Cardiac muscle cell (in vitro differentiated cells and primary cell): ENCODE results near the gene BRAT1. TPM values are rescaled to one million over a fixed set of nuclear protein-coding genes. Genes with fewer than 3 reads are reported as not detected.
A peak's percentile ranks its signal among the peaks of the same experiment; 100 is the strongest.

Source experiments
- DNase-seq, 2 donors: peaks; one replicate each; pipeline versions ENCODE4 v3.0.0 to v3.0.0-alpha.2; 2010 to 2017; ENCODE audit warnings: low read depth in 1 of 2, low spot score in 1 of 2
- H3K27ac ChIP-seq: fragments of 200-600 bp; sonication (generic); 2 replicates; pipeline ENCODE4 v1.5.1; 2016
- H3K27me3 ChIP-seq: fragments of 200-600 bp; sonication (generic); 2 replicates; pipeline ENCODE4 v1.6.0; 2016; ENCODE audit warnings: control low read depth
- H3K36me3 ChIP-seq: fragments of 200-600 bp; sonication (generic); 2 replicates; pipeline ENCODE4 v1.5.1; 2016; ENCODE audit warnings: control low read depth
- H3K4me1 ChIP-seq: fragments of 200-600 bp; sonication (generic); 2 replicates; pipeline ENCODE4 v1.8.1; 2017; ENCODE audit warnings: low read depth, mild to moderate bottlenecking, mixed run types
- H3K4me3 ChIP-seq: fragments of 200-600 bp; sonication (generic); 2 replicates; pipeline ENCODE4 v1.5.1; 2016; ENCODE audit warnings: mild to moderate bottlenecking
- H3K9me3 ChIP-seq: fragments of 200-600 bp; sonication (generic); 2 replicates; pipeline ENCODE4 v1.5.1; 2017; ENCODE audit warnings: low read depth, mild to moderate bottlenecking, control low read depth
- CTCF ChIP-seq: IDR thresholded peaks from 2 replicates; pipeline ENCODE4 v1.5.1; 2012; ENCODE audit warnings: low read depth, mild to moderate bottlenecking, low read length
- polyA plus RNA-seq: library from polyadenylated mRNA; unstranded; fragments of >200 nt; fragmentation: Nextera tagmentation; extraction: Ambion mirVana; gene quantifications from 2 replicates; pipeline ENCODE4 v1.2.1, GENCODE V29; 2016
- total RNA-seq: library from RNA; depleted of rRNA; stranded (reverse); fragments of >200 nt; gene quantifications from 2 replicates; pipeline ENCODE4 v1.2.3, GENCODE V29; 2016

Gene BRAT1
- total and polyA plus RNA-seq, 2 experiments from 2014 or later = 80.5 to 109 TPM

DNA sequence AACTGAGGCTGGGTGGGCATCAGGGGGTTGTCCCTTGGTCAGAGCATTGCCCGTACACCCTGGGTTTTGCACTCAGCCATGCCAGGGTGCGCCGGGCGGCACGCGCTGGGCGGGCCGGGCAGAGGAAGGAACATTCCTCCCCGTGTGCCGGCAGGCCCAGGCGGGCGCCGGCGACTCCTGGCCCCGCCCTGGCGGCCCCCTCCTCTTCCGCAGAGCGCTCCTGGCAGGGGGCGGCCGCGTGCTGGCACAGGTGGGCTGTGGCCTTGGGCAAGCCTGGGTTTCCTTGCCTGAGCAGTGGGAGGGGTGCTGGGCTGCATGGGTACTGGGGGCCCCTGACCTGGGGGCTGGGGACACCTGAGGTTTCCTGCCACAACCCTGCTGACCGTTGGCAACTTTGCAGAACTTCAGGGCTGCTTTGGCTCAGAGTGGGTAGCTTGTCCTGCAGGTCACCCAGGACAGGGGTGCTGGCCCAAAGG lies 31.8 kb downstream of the BRAT1 start:
- no peak for TF ChIP-seq CTCF
- Histone ChIP-seq H3K4me1 (peaks cover 4% of the 10 kb centered on the region), H3K9me3 (no peaks in the 10 kb centered on the region), H3K4me3 (no peak overlapping the region), H3K36me3 (no peaks in the 10 kb centered on the region), H3K27ac (no peak overlapping the region), H3K27me3 (peaks cover 27% of the 10 kb centered on the region)
- no peak for DNase-seq

GRCh38 chr7:2522780-2523433 lies 32.4 kb downstream of the BRAT1 start:
- no peaks in the 10 kb centered on the region for H3K4me1 ChIP-seq
- no peak for TF ChIP-seq CTCF
- H3K36me3 ChIP-seq = no peaks in the 10 kb centered on the region
- H3K27me3 ChIP-seq = peaks cover 33% of the 10 kb centered on the region
- H3K4me3 ChIP-seq = no peak overlapping the region
- DNase-seq = peak in 1 of 2 donors; percentile 72
- H3K27ac ChIP-seq = no peak overlapping the region
- no peaks in the 10 kb centered on the region for H3K9me3 ChIP-seq

- Histone ChIP-seq H3K27me3 (peaks cover 35% of the 10 kb centered on the region), H3K4me1 (no peaks in the 10 kb centered on the region), H3K9me3 (no peaks in the 10 kb centered on the region), H3K4me3 (no peak overlapping the region), H3K27ac (no peak overlapping the region), H3K36me3 (no peaks in the 10 kb centered on the region)
- DNase-seq = peak in 1 of 2 donors; percentile 39
- no peak for TF ChIP-seq CTCF
These were observed 33.3 kb downstream of the BRAT1 start for GRCh38 chr7:2521952-2522591.

- H3K9me3 ChIP-seq = no peaks in the 10 kb centered on the region
- peaks cover 39% of the 10 kb centered on the region for H3K27me3 ChIP-seq
- TF ChIP-seq CTCF = no peak
- no peak overlapping the region for H3K27ac ChIP-seq
- no peak overlapping the region for H3K4me3 ChIP-seq
- H3K36me3 ChIP-seq = no peaks in the 10 kb centered on the region
- no peak for DNase-seq
- no peaks in the 10 kb centered on the region for H3K4me1 ChIP-seq
These were observed 34.0 kb downstream of the BRAT1 start for GRCh38 chr7:2521341-2521745.

DNA sequence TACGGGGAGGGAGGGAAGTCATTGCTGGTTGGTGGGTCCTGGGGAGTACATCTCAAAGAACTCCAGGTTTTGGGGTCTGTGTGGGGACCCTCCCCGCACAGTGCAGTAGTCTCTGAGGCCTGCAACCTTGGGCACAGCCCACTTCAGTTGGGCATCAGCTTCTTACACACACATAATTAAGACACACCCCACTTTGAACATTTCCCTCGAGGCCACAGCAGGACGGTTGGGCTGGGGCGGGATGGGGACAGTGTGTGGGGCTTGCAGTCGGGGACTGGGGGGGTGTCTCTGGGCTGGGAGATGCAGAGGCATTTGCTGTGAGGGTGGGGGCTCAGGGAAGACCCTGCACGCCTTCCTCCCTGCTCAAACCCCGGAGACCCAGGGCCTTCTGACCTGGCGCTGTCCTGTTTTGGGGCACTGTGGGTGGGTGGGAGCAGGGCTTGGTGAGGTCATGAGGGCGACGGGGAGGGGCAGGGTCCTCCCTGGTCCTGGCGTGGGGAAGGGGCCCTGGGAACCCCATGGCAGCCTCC lies 34.5 kb downstream of the BRAT1 start:
- Histone ChIP-seq H3K27ac (no peak overlapping the region), H3K27me3 (peaks cover 39% of the 10 kb centered on the region), H3K9me3 (no peaks in the 10 kb centered on the region), H3K4me3 (no peak overlapping the region), H3K36me3 (no peaks in the 10 kb centered on the region), H3K4me1 (no peaks in the 10 kb centered on the region)
- no peak for DNase-seq
- no peak for TF ChIP-seq CTCF
